Vagina (tissue), 2 donors: ENCODE data around the gene CFAP61.

Experiments used
- POLR2A ChIP-seq, 2 donors: fragments of 450-650 bp; IDR thresholded peaks; one replicate each; pipeline ENCODE4 v1.6.1; 2017; ENCODE audit warnings: antibody characterized with exemption in 2 of 2, mild to moderate bottlenecking in 2 of 2, moderate library complexity in 2 of 2
- POLR2AphosphoS5 ChIP-seq, 2 donors: sonication (generic); formaldehyde crosslinking; IDR thresholded peaks; one replicate each; pipeline ENCODE4 v1.9.0; 2017; ENCODE audit warnings: antibody characterized with exemption in 2 of 2, mild to moderate bottlenecking in 2 of 2, low read depth in 1 of 2; ENCODE audit not compliant: insufficient read depth in 1 of 2
- TF ChIP-seq, protein P1 (sequence below), 3 experiments: fragments of 450-650 bp in 2 of 3; fragments of 200-600 bp in 1 of 3; sonication (generic) in 1 of 3; IDR thresholded peaks; one replicate each; pipeline ENCODE4 v1.5.1; 2017 to 2019; ENCODE audit warnings: antibody characterized with exemption in 3 of 3, mild to moderate bottlenecking in 2 of 3, moderate library complexity in 2 of 3

GRCh38 chr20:20368418-20369249 lies 316.3 kb downstream of the CFAP61 start:
- TF ChIP-seq, protein P1, sequence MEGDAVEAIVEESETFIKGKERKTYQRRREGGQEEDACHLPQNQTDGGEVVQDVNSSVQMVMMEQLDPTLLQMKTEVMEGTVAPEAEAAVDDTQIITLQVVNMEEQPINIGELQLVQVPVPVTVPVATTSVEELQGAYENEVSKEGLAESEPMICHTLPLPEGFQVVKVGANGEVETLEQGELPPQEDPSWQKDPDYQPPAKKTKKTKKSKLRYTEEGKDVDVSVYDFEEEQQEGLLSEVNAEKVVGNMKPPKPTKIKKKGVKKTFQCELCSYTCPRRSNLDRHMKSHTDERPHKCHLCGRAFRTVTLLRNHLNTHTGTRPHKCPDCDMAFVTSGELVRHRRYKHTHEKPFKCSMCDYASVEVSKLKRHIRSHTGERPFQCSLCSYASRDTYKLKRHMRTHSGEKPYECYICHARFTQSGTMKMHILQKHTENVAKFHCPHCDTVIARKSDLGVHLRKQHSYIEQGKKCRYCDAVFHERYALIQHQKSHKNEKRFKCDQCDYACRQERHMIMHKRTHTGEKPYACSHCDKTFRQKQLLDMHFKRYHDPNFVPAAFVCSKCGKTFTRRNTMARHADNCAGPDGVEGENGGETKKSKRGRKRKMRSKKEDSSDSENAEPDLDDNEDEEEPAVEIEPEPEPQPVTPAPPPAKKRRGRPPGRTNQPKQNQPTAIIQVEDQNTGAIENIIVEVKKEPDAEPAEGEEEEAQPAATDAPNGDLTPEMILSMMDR (IDR thresholded peaks at IDR 0.05) = no peak
- no peak for TF ChIP-seq POLR2A (IDR thresholded peaks at IDR 0.05)
- TF ChIP-seq POLR2AphosphoS5 (IDR thresholded peaks at IDR 0.05; ENCODE audit: insufficient read depth in 1 of 2, low read depth in 1 of 2) = no peak
